GM23338 (cell line): ENCODE measurements around the gene SRRD. TPM values are rescaled to one million over a fixed set of nuclear protein-coding genes. Genes with fewer than 3 reads are reported as not detected.

Experiments
- ATAC-seq: fragments of 200-7000 bp; cut with Tn5 transposase; 3 replicates; pipeline ENCODE4 v1.9.1; 2020
- DNase-seq: peaks from one replicate; pipeline ENCODE4 v3.0.0-alpha.2; 2015; ENCODE audit warnings: low spot score
- H2AFZ ChIP-seq: fragments of 200-600 bp; sonication (generic); 2 replicates; pipeline ENCODE4 v1.8.0; 2016; ENCODE audit warnings: antibody characterized with exemption, mild to moderate bottlenecking, moderate library complexity
- H3F3A ChIP-seq: fragments of 200-600 bp; sonication (generic); replicated peaks from 2 replicates; pipeline ENCODE4 v1.8.0; 2017; ENCODE audit warnings: antibody characterized with exemption, mixed run types, low read depth
- H3K27ac ChIP-seq: fragments of 200-600 bp; sonication (generic); 2 replicates; pipeline ENCODE4 v1.6.1; 2016; ENCODE audit warnings: low read depth
- H3K27me3 ChIP-seq: fragments of 200-600 bp; sonication (generic); 2 replicates; pipeline ENCODE4 v1.8.0; 2016; ENCODE audit warnings: mild to moderate bottlenecking, mixed run types, moderate library complexity; ENCODE audit not compliant: insufficient read depth
- H3K36me3 ChIP-seq: fragments of 200-600 bp; sonication (generic); 2 replicates; pipeline ENCODE4 v1.8.0; 2016; ENCODE audit warnings: mild to moderate bottlenecking; ENCODE audit not compliant: insufficient read depth
- H3K4me1 ChIP-seq: fragments of 200-600 bp; sonication (generic); 2 replicates; pipeline ENCODE4 v1.8.0; 2016; ENCODE audit warnings: mild to moderate bottlenecking, moderate library complexity; ENCODE audit not compliant: insufficient read depth
- H3K4me2 ChIP-seq: fragments of 200-600 bp; sonication (generic); 2 replicates; pipeline ENCODE4 v1.7.1; 2017; ENCODE audit warnings: mixed run types
- H3K4me3 ChIP-seq: fragments of 200-600 bp; sonication (generic); 2 replicates; pipeline ENCODE4 v1.6.1; 2016; ENCODE audit warnings: mixed run types
- H3K79me2 ChIP-seq: fragments of 200-600 bp; sonication (generic); replicated peaks from 2 replicates; pipeline ENCODE4 v1.8.0; 2017; ENCODE audit warnings: mild to moderate bottlenecking; ENCODE audit not compliant: insufficient read depth
- H3K9me2 ChIP-seq: fragments of 200-600 bp; sonication (generic); 2 replicates; pipeline ENCODE4 v1.8.0; 2017; ENCODE audit not compliant: insufficient read depth
- H4K20me1 ChIP-seq: fragments of 200-600 bp; sonication (generic); replicated peaks from 2 replicates; pipeline ENCODE4 v1.8.0; 2017; ENCODE audit warnings: mild to moderate bottlenecking; ENCODE audit not compliant: insufficient read depth
- H3K27ac Mint-ChIP-seq: 2 replicates; pipeline ENCODE4 v1.8.0; 2020; ENCODE audit warnings: inconsistent platforms, mild to moderate bottlenecking, moderate library complexity, mixed read lengths
- H3K27me3 Mint-ChIP-seq: 3 replicates; pipeline ENCODE4 v1.8.0; 2022; ENCODE audit warnings: low read depth, mild to moderate bottlenecking, moderate library complexity, mixed read lengths, inconsistent platforms; ENCODE audit not compliant: insufficient read depth, poor library complexity
- H3K36me3 Mint-ChIP-seq: 3 replicates; pipeline ENCODE4 v1.8.0; 2021; ENCODE audit warnings: low read depth, mild to moderate bottlenecking, inconsistent platforms, moderate library complexity, mixed read lengths
- H3K4me1 Mint-ChIP-seq: 3 replicates; pipeline ENCODE4 v1.8.0; 2020; ENCODE audit warnings: mild to moderate bottlenecking, inconsistent platforms, mixed read lengths
- H3K4me3 Mint-ChIP-seq: 3 replicates; pipeline ENCODE4 v1.8.0; 2021; ENCODE audit warnings: moderate library complexity, mild to moderate bottlenecking, inconsistent platforms, mixed read lengths
- H3K9me3 Mint-ChIP-seq: 3 replicates; pipeline ENCODE4 v1.8.0; 2020; ENCODE audit warnings: moderate library complexity, mild to moderate bottlenecking, inconsistent platforms, mixed read lengths
- STAT1 ChIP-seq: IDR thresholded peaks from one replicate; pipeline ENCODE4 v1.6.1; 2016; ENCODE audit warnings: antibody characterized with exemption; ENCODE audit not compliant: unreplicated experiment
- ZNF114 ChIP-seq: fragments of 250-450 bp; sonication (Bioruptor Pico); IDR thresholded peaks from 2 replicates; pipeline ENCODE4 v1.5.0; 2020; ENCODE audit warnings: mild to moderate bottlenecking, moderate library complexity
- polyA plus RNA-seq: library from polyadenylated mRNA; unstranded; fragments of >200 nt; fragmentation: Nextera tagmentation; extraction: Ambion mirVana; gene quantifications from 2 replicates; pipeline ENCODE4 v1.2.1, GENCODE V29; 2016
- total RNA-seq: library from RNA; depleted of rRNA; stranded (reverse); fragments of >200 nt; shearing (Covaris generic); gene quantifications from 2 replicates; pipeline ENCODE4 v1.2.3, GENCODE V29; 2014
- TF ChIP-seq, protein P1 (sequence below): fragments of 250-450 bp; sonication (Bioruptor Pico); IDR thresholded peaks from 2 replicates; pipeline ENCODE4 v1.5.0; 2020; ENCODE audit warnings: mild to moderate bottlenecking, moderate library complexity

SRRD gene
- total and polyA plus RNA-seq, 2 experiments from 2014 or later = 17.8 to 23.2 TPM

DNA sequence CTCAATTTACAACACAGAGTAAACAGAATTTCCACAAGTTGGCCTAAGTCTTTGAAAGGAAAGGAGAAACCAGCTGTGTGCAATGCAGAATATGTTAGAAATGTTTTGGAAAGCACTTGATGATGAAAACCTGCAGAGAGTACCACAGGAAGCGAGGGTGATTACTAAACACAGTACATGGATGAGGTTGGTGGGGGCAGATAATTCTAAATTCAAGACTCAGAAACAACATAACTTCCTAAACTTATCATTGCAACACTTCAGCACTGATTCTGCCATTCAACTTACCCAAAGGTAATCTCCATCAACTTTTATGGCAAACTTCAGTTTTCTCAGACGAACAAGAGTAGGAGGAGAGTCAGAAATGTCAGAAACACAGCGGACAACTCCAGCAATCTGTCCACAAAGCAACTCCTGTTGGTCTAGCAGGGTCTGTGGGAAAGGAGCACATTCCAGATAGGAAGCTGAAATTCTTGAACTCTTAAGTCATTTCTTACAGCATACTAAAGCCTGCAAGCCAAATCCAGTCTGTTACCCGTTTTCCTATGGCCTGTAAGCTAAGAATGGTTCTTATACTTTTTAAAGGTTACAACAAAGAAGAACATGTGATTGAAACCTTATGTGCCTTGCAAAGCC, 6.9 kb upstream of the SRRD start (continued):
- TF ChIP-seq, protein P1, sequence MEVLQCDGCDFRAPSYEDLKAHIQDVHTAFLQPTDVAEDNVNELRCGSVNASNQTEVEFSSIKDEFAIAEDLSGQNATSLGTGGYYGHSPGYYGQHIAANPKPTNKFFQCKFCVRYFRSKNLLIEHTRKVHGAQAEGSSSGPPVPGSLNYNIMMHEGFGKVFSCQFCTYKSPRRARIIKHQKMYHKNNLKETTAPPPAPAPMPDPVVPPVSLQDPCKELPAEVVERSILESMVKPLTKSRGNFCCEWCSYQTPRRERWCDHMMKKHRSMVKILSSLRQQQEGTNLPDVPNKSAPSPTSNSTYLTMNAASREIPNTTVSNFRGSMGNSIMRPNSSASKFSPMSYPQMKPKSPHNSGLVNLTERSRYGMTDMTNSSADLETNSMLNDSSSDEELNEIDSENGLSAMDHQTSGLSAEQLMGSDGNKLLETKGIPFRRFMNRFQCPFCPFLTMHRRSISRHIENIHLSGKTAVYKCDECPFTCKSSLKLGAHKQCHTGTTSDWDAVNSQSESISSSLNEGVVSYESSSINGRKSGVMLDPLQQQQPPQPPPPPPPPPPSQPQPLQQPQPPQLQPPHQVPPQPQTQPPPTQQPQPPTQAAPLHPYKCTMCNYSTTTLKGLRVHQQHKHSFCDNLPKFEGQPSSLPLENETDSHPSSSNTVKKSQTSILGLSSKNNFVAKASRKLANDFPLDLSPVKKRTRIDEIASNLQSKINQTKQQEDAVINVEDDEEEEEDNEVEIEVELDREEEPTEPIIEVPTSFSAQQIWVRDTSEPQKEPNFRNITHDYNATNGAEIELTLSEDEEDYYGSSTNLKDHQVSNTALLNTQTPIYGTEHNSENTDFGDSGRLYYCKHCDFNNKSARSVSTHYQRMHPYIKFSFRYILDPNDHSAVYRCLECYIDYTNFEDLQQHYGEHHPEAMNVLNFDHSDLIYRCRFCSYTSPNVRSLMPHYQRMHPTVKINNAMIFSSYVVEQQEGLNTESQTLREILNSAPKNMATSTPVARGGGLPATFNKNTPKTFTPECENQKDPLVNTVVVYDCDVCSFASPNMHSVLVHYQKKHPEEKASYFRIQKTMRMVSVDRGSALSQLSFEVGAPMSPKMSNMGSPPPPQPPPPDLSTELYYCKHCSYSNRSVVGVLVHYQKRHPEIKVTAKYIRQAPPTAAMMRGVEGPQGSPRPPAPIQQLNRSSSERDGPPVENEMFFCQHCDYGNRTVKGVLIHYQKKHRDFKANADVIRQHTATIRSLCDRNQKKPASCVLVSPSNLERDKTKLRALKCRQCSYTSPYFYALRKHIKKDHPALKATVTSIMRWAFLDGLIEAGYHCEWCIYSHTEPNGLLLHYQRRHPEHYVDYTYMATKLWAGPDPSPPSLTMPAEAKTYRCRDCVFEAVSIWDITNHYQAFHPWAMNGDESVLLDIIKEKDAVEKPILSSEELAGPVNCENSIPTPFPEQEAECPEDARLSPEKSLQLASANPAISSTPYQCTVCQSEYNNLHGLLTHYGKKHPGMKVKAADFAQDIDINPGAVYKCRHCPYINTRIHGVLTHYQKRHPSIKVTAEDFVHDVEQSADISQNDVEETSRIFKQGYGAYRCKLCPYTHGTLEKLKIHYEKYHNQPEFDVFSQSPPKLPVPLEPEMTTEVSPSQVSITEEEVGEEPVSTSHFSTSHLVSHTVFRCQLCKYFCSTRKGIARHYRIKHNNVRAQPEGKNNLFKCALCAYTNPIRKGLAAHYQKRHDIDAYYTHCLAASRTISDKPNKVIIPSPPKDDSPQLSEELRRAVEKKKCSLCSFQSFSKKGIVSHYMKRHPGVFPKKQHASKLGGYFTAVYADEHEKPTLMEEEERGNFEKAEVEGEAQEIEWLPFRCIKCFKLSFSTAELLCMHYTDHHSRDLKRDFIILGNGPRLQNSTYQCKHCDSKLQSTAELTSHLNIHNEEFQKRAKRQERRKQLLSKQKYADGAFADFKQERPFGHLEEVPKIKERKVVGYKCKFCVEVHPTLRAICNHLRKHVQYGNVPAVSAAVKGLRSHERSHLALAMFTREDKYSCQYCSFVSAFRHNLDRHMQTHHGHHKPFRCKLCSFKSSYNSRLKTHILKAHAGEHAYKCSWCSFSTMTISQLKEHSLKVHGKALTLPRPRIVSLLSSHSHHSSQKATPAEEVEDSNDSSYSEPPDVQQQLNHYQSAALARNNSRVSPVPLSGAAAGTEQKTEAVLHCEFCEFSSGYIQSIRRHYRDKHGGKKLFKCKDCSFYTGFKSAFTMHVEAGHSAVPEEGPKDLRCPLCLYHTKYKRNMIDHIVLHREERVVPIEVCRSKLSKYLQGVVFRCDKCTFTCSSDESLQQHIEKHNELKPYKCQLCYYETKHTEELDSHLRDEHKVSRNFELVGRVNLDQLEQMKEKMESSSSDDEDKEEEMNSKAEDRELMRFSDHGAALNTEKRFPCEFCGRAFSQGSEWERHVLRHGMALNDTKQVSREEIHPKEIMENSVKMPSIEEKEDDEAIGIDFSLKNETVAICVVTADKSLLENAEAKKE (CRISPR knock-in tag) = no peak
- TF ChIP-seq STAT1 (no peak), ZNF114 (CRISPR knock-in tag) (no peak)

DNA sequence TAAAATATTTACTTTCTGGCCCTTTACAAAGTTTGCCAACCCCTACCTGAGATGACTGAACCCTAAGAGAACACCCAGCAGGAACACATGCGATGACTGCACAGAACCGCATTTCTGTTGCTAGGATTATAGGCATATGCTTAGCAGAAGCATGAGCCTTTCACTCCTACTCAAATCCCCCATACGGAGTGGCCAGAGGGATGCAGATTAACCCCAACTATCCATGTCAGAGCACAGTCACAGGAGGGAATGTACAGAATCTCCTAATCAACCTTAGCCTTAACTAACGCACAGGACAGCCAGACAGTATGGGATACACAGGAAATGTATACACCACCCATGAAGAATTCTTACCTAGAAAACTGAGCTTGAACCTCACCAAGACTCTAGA, 6.3 kb upstream of the SRRD start:
- H3K4me1 Mint-ChIP-seq = peaks cover 24% of the 10 kb centered on the region
- peaks cover 42% of the 10 kb centered on the region for H3K36me3 ChIP-seq

More for the DNA sequence above, 6.3 kb upstream of the SRRD start:
- no peaks in the 10 kb centered on the region for H3F3A ChIP-seq
- Mint-ChIP-seq H3K9me3 (no peaks in the 10 kb centered on the region), H3K27me3 (no peaks in the 10 kb centered on the region), H3K4me3 (no peak overlapping the region), H3K36me3 (peaks cover 56% of the 10 kb centered on the region), H3K27ac (no peak overlapping the region)
- H4K20me1 ChIP-seq = peaks cover 18% of the 10 kb centered on the region
- H3K9me2 ChIP-seq = no peaks in the 10 kb centered on the region
- peaks cover 14% of the 10 kb centered on the region for H3K4me1 ChIP-seq
- H3K27me3 ChIP-seq = no peaks in the 10 kb centered on the region
- H3K27ac ChIP-seq = peak overlapping the region; percentile 45; the same call in 1 of the 2 replicates
- ATAC-seq (no peak), DNase-seq (no peak)
- TF ChIP-seq, protein P1 (CRISPR knock-in tag) = no peak
- H3K79me2 ChIP-seq = peaks cover 37% of the 10 kb centered on the region
- no peak overlapping the region for H3K4me2 ChIP-seq
- no peak overlapping the region for H3K4me3 ChIP-seq
- no peak overlapping the region for H2AFZ ChIP-seq
